Measurements from ENCODE around the gene ACTR3.

ACTR3 gene

DNA sequence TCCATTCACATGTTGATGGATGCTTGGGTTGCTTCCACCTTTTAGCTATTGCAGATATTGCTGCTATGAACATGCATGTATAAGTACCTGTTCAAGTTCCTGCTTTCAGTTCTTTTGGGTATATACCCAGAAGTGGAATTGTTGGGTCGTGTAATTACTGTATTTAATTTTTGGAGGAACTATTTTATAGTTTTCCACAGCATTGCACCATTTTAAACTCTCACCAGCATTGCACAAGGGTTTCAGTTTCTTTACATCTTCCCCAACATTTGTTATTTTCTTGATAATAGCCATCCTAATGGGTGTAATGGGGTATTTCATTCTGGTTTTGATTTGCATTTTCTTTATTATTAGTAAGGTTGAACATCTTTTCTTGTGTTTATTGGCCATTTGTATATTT, 16.0 kb downstream of the ACTR3 start:
- Mint-ChIP-seq H3K27me3 (ENCODE audit: low read depth) (no peaks in the 10 kb centered on the region), H3K27ac (no peak overlapping the region), H3K4me1 (ENCODE audit: low read depth) (peaks cover 66% of the 10 kb centered on the region), H3K4me3 (no peak overlapping the region), H3K36me3 (ENCODE audit: low read depth) (peaks cover 42% of the 10 kb centered on the region), H3K9me3 (peaks cover 4% of the 10 kb centered on the region)
- no peak for DNase-seq (ENCODE audit: low spot score)

DNA sequence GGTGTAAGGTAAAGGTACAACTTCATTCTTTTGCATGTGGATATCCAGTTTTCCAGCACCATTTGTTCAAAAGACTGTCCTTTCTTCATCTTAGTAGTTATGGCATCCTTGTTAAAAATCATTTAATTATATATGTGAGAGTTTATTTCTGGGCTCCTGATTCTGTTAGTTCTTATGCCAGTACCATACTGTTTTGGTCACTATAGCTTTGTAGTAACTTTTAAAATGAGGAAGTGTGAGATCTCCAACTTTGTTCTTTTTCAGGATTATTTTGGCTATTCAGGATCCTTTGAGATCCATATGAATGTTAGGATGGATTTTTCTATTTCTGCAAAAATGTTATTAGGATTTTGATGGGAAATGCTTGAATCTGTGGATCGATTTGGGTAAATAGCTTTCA, 16.8 kb downstream of the ACTR3 start:
- DNase-seq (ENCODE audit: low spot score), result no peak
- H3K27me3 Mint-ChIP-seq (ENCODE audit: low read depth), result no peaks in the 10 kb centered on the region
- peaks cover 4% of the 10 kb centered on the region for H3K9me3 Mint-ChIP-seq
- peaks cover 65% of the 10 kb centered on the region for H3K4me1 Mint-ChIP-seq (ENCODE audit: low read depth)
- H3K27ac Mint-ChIP-seq, result no peak overlapping the region
- H3K4me3 Mint-ChIP-seq, result no peak overlapping the region
- peaks cover 43% of the 10 kb centered on the region for H3K36me3 Mint-ChIP-seq (ENCODE audit: low read depth)

DNA sequence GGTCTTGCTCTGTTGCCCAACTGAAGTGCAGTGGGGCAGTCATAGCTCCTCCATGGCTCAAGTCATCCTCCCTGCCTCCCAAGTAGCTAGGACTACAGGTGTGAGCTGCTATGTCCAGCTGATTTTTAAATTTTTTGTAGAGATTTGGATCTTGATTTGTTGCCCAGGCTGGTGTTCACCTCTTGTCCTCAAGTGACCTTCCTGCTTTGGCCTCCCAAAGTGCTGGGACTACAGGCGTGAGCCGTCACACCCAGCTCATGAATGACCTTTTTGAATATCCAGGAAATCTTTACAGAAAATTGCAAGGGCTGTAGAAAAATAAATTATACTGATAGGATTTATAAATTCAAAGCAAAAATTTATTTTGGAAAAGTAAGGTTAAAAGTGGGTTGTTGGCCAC, 17.4 kb downstream of the ACTR3 start:
- Mint-ChIP-seq H3K4me1 (ENCODE audit: low read depth) (peaks cover 63% of the 10 kb centered on the region), H3K4me3 (no peak overlapping the region), H3K27me3 (ENCODE audit: low read depth) (no peaks in the 10 kb centered on the region), H3K36me3 (ENCODE audit: low read depth) (peaks cover 41% of the 10 kb centered on the region), H3K27ac (peak overlapping the region; percentile 22), H3K9me3 (peaks cover 4% of the 10 kb centered on the region)
- DNase-seq (ENCODE audit: low spot score), result no peak

DNA sequence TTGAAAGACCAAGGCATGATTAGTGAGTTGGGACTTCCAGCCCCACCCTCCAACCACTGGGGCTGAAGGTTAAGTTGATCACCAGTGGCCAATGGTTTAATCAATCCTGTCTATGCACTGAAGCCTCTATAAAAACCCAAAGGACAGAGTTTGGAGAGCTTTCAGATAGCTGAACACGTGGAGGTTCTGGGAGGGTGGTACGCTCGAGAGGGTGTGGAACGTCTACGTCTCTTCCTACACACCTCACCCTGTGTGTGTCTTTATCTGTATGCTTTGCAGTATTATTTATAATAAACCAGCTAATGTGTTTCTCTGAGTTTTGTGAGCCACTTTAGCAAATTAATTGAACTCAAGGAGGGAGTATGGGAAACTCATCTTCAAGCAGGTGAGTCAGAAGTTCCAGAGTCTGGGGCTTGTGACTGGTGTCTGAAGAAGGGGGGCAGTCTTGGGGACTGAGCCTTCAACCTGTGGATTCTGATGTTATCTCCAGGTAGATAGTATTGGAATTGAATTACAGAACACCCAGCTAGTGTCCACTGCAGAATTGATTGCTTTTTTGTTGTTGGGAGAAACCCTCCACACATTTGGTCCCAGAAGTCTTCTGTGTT, 20.3 kb downstream of the ACTR3 start:
- Mint-ChIP-seq H3K4me3 (peak overlapping the region; percentile 3), H3K27ac (peak overlapping the region; percentile 33), H3K27me3 (ENCODE audit: low read depth) (no peaks in the 10 kb centered on the region), H3K4me1 (ENCODE audit: low read depth) (peaks cover 53% of the 10 kb centered on the region), H3K36me3 (ENCODE audit: low read depth) (peaks cover 50% of the 10 kb centered on the region), H3K9me3 (peaks cover 4% of the 10 kb centered on the region)
- peak; percentile 59 for DNase-seq (ENCODE audit: low spot score)

DNA sequence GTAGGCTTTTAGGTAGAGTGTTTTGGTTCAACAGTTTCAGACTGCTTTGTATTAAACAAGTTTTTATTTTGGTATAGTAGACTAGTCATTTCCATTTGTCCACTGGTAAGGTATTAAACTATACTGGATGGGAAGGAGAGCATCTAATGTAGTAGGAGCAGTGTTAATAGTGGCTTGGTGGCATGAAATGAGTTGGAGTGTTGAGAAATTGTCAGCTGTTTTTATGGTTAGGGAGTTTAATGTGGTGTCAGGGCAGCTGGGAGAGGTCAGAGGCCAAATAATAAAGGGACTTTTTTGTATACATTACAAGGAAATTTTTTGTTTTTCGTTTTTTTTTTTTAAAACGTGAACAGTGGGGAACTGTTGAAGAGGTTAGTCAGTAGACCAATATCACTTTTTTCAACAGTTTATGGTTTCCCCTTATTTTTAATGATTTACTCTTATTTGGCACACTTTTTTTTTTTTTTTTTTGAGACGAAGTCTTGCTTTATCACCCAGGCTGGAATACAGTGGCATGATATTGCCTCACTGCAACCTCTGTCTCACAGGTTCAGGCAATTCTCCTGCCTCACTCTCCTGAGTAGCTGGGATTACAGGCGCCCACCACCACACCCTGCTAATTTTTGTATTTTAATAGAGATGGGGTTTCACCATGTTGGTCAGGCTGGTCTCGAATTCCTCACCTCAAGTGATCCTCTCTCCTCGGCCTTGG, 21.2 kb downstream of the ACTR3 start:
- Mint-ChIP-seq H3K9me3 (no peaks in the 10 kb centered on the region), H3K27me3 (ENCODE audit: low read depth) (no peaks in the 10 kb centered on the region), H3K27ac (peak overlapping the region; percentile 27), H3K4me3 (no peak overlapping the region), H3K4me1 (ENCODE audit: low read depth) (peaks cover 54% of the 10 kb centered on the region), H3K36me3 (ENCODE audit: low read depth) (peaks cover 48% of the 10 kb centered on the region)
- no peak for DNase-seq (ENCODE audit: low spot score)

DNA sequence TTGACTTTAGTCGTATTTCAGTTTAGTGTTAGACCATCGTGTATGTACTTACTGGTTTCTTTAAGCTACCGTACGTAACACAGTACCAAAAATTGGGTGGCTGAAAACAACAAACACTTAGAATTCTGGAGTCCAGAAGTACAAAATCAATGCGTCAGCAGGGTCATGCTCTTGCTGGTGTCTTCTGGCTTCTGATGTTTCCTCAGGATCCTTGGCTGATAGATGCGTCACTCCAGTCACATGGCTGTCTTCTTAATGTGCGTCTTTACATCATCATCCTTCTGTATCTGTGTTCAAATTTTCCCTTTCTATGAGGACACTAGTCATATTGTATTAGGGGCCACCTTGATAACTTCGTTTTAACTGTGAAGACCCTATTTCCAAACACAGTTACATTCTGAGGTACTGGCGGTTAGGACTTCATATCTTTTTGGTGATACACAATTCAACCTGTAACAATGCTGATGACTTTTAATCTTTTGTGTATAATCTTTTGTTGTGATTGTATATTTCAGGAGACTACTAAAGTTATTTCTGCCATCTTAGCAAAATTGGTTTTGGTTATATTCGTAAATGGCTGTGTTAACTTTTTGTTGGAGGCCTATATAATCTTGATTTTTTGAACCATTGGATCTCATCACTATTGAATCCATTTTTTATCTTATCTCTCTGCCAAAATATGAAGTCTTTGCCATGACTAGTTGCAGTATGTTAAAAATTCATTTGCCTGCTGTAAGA, 25.4 kb downstream of the ACTR3 start:
- Mint-ChIP-seq H3K36me3 (ENCODE audit: low read depth) (peaks cover 61% of the 10 kb centered on the region), H3K4me1 (ENCODE audit: low read depth) (peaks cover 39% of the 10 kb centered on the region), H3K4me3 (no peak overlapping the region), H3K27me3 (ENCODE audit: low read depth) (no peaks in the 10 kb centered on the region), H3K27ac (no peak overlapping the region), H3K9me3 (no peaks in the 10 kb centered on the region)
- DNase-seq (ENCODE audit: low spot score), result no peak

DNA sequence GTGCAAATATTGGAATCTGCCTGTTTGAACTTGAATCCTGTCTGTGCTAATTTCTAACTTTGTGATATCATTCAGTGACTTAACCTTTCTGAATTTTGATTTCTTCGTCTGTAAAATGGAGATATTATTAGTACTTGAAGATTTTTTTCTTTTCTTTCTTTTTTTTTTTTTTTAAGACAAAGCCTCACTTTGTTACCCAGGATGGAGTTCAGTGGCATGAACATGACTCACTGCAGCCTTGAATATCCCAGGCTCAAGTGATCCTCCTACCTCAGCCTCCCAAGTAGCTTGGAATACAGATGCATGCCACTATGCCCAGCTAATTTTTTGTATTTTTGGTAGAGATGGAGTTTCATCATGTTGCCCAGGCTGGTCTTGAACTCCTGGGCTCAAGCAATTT, 28.3 kb downstream of the ACTR3 start:
- Mint-ChIP-seq H3K4me3 (no peak overlapping the region), H3K27ac (no peak overlapping the region), H3K9me3 (no peaks in the 10 kb centered on the region), H3K4me1 (ENCODE audit: low read depth) (peaks cover 36% of the 10 kb centered on the region), H3K36me3 (ENCODE audit: low read depth) (peaks cover 50% of the 10 kb centered on the region), H3K27me3 (ENCODE audit: low read depth) (no peaks in the 10 kb centered on the region)
- no peak for DNase-seq (ENCODE audit: low spot score)

DNA sequence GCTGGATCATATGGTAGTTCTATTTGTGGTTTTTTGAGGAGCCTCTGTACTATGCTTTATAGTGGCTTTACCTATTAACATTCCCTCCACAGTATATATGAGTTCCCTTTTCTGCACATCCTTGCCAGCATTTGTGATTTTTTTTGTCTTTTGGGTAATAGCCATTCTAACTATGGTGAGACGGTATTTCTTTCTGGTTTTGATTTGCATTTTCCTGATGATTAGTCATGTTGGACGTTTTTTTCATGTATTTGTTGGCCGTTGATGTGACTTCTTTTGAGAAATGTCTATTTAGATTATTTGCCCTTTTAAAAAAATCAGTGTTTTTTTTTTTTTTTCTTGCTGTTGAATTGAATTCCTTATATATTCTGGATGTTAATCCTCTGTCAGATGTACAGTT, 31.1 kb downstream of the ACTR3 start:
- Mint-ChIP-seq H3K27me3 (ENCODE audit: low read depth) (no peaks in the 10 kb centered on the region), H3K4me1 (ENCODE audit: low read depth) (peaks cover 26% of the 10 kb centered on the region), H3K27ac (no peak overlapping the region), H3K36me3 (ENCODE audit: low read depth) (peaks cover 46% of the 10 kb centered on the region), H3K9me3 (no peaks in the 10 kb centered on the region), H3K4me3 (no peak overlapping the region)
- no peak for DNase-seq (ENCODE audit: low spot score)

DNA sequence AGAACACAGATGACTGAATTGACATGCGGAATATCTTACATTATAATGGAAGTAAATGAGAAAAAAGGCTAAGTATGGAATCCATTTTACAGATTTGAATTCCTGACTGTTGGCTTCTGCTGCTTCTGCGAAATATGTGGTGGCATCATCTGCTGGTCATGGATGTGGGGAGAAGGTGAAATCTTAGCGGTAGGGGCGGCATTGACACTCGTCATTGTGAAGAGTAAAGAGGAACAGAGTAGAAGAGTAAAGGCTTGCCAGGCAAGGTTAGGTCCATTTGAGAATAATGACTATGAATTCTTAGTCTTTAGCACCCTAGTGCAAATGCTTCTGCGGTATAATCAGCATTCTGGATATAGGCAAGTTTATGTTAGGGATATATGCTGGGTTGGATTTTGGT, 32.4 kb downstream of the ACTR3 start:
- Mint-ChIP-seq H3K4me3 (no peak overlapping the region), H3K4me1 (ENCODE audit: low read depth) (peaks cover 26% of the 10 kb centered on the region), H3K27ac (no peak overlapping the region), H3K36me3 (ENCODE audit: low read depth) (peaks cover 45% of the 10 kb centered on the region), H3K9me3 (no peaks in the 10 kb centered on the region), H3K27me3 (ENCODE audit: low read depth) (no peaks in the 10 kb centered on the region)
- DNase-seq (ENCODE audit: low spot score), result no peak

DNA sequence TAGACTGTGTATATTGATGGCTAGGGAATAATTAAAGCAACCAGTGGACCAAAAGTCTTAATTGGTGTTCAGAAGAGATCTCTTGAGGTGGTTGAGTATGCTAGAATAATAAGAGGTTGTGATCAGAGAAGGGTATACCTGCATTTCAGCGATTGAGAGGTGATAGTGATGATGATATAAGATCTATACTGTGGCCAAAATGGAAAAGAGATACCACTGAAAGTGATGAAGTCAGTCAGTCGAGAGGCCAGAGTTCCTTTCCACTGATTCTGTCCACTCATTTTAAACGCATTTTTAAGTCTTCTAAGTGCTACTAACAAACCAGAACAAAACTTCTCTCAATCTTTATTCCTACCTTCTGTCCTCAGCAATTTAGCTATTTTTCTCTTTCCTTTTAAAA, 32.9 kb downstream of the ACTR3 start:
- H3K4me1 Mint-ChIP-seq (ENCODE audit: low read depth), result peaks cover 23% of the 10 kb centered on the region
- H3K4me3 Mint-ChIP-seq, result no peak overlapping the region
- no peak overlapping the region for H3K27ac Mint-ChIP-seq
- no peaks in the 10 kb centered on the region for H3K27me3 Mint-ChIP-seq (ENCODE audit: low read depth)
- H3K9me3 Mint-ChIP-seq, result no peaks in the 10 kb centered on the region
- DNase-seq (ENCODE audit: low spot score), result no peak
- peaks cover 40% of the 10 kb centered on the region for H3K36me3 Mint-ChIP-seq (ENCODE audit: low read depth)

DNA sequence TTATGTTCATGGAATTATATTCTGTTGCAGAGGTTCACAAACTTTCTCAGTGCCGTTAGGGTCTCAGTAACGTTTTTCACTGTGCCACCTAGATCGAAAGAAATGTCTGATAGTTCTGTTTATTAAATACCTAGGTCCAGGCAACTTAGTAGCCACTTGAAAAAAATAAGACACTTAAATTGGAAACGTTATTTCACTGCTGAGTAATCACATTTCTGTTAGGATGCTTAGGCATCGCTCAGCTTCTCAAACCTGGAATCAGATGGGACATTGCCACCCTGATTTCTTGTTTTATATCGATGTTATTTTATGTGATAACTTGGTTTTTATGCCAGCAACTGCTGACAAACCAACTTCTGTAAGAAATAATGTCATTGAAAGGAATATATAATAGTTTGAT, 36.0 kb downstream of the ACTR3 start:
- DNase-seq (ENCODE audit: low spot score), result no peak
- H3K27me3 Mint-ChIP-seq (ENCODE audit: low read depth), result no peaks in the 10 kb centered on the region
- H3K27ac Mint-ChIP-seq, result no peak overlapping the region
- H3K4me1 Mint-ChIP-seq (ENCODE audit: low read depth), result peaks cover 24% of the 10 kb centered on the region
- H3K9me3 Mint-ChIP-seq, result no peaks in the 10 kb centered on the region
- peaks cover 50% of the 10 kb centered on the region for H3K36me3 Mint-ChIP-seq (ENCODE audit: low read depth)
- no peak overlapping the region for H3K4me3 Mint-ChIP-seq

DNA sequence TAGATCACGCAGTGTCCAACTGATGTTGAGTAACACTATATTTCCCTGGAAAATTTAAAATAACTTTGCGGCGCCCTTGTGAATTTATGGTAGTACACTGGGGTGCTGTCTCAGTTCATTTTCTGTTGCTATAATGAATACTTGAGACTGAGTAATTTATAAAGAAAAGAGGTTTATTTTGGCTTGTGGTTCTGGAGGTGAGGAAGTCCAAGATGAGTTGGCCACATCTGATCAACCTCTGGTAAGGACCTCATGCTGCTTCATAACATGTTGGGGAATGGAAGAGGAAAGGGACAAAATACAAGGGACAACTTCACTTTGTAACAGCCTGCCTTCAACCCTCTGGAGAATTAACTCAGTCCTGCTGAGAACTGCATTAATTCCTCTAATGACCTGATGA, 36.4 kb downstream of the ACTR3 start:
- Mint-ChIP-seq H3K27me3 (ENCODE audit: low read depth) (no peaks in the 10 kb centered on the region), H3K36me3 (ENCODE audit: low read depth) (peaks cover 52% of the 10 kb centered on the region), H3K27ac (no peak overlapping the region), H3K4me3 (no peak overlapping the region), H3K9me3 (no peaks in the 10 kb centered on the region), H3K4me1 (ENCODE audit: low read depth) (peaks cover 23% of the 10 kb centered on the region)
- DNase-seq (ENCODE audit: low spot score), result no peak

DNA sequence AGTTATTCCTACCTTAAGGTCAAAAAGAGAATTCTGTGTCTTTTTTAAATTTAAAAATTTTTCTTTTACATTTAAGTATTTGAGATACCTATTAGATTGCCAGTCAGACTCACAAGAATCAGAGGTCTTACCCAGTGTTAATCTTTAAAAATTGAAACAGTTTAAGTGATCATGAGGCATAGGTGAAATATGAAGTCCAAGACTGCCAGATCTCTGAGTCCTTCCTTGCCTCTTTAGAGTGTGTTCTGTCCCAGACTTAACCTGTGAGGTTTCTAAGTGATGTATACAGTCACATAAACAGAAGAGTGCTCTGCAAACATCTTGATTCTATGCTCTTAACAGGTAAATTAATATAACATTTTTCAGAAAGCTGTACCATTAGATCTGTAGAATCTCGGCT, 40.6 kb downstream of the ACTR3 start:
- Mint-ChIP-seq H3K27ac (no peak overlapping the region), H3K4me3 (no peak overlapping the region), H3K4me1 (ENCODE audit: low read depth) (peaks cover 20% of the 10 kb centered on the region), H3K27me3 (ENCODE audit: low read depth) (no peaks in the 10 kb centered on the region), H3K9me3 (no peaks in the 10 kb centered on the region), H3K36me3 (ENCODE audit: low read depth) (peaks cover 67% of the 10 kb centered on the region)
- DNase-seq (ENCODE audit: low spot score), result no peak

DNA sequence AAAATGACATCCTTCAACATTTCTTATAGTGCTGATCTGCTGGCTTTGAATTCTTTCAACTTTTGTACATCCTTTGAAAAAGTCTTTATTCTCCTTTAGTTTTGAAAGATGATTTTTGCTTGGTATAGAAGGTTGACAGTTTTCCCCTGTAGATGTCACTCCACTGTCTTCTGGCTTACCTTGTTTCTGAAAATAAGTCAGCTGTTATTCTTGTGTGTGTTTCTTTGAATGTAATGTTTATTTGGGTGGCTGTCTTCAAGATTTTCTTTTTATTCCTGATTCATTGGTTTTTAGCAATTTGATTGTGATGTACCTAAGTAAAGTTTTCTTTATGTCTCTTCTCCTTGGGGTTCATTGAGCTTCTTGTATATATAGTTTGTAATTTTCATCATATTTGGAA, 47.6 kb downstream of the ACTR3 start:
- no peak for DNase-seq (ENCODE audit: low spot score)
- peaks cover 12% of the 10 kb centered on the region for H3K9me3 Mint-ChIP-seq
- H3K36me3 Mint-ChIP-seq (ENCODE audit: low read depth), result peaks cover 71% of the 10 kb centered on the region
- H3K27me3 Mint-ChIP-seq (ENCODE audit: low read depth), result no peaks in the 10 kb centered on the region
- H3K27ac Mint-ChIP-seq, result no peak overlapping the region
- H3K4me1 Mint-ChIP-seq (ENCODE audit: low read depth), result peaks cover 7% of the 10 kb centered on the region
- H3K4me3 Mint-ChIP-seq, result no peak overlapping the region
